Measurements from ENCODE around the gene ADRB1.

ADRB1 gene

DNA sequence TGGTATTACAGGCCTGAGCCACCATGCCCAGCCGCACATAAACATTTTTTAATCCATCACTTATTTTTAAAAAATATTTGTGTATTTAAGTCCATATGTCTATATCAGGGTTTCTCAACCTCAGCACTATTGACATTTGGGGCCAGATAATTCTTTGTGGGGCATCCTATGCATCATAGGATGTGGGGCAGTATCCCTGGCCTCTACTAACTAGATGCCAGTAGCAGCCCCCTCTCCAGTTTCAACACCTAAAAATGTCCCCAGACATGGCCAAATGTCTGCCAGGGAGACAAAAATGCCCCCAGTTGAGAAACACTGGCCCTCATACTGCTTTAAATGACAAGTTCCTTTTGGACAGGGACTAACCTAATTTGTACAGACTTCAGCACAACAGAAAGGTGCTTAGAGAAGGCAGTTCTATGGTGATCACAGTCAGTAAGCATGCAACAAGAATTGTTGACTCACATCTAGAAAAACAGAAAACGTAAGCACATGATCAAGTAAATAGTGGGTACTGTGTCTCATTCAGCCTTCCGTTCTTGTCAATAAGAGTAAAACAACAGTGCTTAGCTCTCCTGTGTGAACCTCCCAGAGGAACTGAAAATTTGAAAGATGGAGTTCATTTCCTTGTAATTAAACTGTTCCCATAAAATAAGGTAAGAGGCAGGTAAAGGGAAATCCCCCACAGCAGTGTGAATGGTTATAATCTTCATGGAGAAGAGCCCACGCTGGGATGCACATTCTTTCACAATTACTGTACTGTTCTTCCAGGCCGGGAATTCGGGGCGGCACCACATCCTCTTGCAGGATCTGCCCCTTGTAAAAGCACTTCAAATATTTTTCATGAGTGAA lies 17.3 kb upstream of the ADRB1 start:
- DNase-seq: no peak

DNA sequence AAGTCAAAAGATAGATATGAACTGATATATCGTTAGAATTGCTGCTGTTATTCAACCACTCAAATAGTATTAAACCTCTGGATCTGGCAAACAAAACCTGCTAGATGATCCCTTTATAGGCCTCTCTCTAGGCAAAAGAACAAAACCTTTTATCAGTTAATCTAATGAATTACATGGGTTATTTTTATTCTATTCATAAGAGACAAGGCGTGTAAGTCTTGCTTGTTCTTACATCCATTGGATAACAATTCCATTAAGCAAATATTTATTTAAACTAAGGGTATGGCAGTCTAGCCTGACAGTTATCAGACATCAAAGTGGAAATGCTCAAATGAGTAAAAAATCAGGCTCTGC lies 16.6 kb upstream of the ADRB1 start:
- DNase-seq: no peak

DNA sequence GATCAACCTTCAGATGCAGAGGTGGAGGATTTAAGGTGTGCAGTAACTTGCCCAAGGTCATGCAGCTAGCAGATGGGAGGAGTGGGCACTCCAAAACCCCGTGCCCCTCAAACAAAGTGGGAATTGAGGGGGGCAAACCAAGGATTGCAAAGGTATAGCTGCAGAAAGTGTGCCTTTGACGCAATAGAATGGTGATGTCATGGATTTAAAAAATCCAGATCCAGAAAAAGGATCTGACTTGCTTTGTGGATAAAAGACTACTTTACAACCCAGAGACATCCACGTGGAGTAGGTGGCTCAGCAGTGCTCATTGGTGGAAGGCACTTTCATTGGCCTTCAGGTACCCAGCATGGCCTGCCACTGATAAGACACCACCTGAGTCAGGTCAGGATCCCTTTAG lies 15.7 kb upstream of the ADRB1 start:
- DNase-seq: no peak

DNA sequence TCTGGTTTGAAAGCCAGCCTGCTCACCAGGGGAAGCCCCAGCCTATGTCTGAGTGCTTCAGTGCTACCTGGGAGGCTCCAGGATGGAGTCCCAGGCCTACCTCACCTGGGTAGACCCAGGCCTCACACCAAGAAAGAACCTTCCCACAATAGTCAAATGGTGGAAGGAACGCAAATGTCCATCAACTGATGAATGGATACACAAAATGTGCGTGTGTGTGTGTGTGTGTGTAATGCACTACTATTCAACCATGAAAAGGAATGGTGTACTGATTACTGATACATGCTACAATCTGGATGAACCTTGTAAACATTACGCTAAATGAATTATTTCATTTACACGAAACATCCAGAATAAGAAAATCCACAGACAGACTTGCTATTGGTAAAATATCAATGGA lies 15.2 kb upstream of the ADRB1 start:
- DNase-seq: no peak

DNA sequence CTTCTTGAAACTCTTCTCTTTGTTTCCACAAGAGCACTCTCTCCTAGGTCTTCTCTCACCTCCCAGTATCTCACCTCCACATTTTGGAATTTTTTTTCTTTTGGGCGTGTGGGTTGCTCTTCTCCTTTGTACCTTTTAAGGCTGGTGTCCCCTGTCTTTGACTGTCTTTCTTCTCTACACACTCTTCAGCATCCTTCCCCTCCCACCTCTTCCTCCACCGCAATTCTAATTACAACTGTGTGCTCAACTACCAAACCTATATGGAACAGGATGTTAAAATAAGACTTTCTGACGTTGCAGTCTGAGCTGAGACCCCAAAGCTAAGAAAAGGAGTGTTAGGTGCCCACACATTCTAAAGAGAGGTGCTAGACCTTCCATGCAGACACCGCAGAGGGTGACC lies 14.0 kb upstream of the ADRB1 start:
- no peak for DNase-seq

DNA sequence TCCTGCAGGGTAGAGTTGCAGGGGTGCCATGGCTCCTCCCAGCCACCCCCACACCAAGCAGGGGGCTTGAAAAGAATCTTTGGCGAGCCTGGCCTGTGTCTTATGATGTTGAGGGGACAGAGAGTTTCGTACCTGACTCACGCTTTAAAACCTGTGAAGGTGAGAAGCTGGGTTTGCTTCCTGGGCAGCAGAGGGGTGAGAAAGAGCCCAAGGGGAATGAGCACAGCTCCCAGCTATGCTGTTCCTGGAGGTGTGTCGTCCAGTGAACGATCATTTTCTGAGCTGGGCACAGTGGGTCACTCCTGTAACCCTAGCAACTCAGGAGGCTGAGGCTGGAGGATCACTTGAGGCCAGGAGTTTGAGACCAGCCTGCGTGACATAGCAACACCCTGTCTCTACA lies 13.5 kb upstream of the ADRB1 start:
- no peak for DNase-seq

DNA sequence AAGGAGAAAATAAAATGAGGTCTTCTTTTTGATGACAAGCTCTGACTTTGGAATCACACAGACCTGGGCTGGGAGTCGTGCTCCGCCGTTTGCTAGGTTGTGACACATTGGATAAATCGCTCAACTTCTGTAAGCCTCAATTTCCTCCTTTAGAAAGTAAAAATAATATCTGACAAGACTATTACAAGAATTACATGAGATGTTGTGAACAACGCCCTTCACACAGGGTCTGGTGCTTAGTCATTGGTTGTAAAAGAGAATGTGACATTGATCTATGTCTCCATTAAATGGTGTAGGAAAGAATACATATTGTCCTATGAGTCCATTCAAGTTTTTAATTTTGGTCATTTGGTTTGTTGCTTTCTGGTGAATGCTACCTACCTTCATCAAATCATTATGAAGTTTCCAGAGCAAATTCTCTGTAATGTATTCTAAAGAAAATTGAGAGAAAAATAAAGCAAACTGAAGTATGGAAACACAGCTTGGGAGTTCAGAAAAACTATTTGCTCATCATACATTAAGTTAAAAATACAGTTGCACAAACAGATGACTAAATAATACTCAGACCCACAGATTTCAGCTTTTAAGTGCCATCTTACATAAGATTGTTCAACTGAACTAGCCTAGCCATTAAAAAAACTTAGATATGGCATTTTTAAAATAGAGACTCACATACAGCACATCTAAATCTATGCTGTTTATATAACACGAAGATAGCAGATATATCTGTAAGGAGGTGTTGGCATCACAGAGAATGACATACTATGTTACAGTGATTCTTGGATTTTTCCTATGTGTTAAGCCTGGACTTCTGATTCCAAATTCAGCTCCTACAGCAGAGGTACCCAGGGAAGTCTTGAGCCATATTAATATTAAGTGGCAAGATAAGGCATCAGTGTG lies 12.3 kb upstream of the ADRB1 start:
- no peak for DNase-seq

DNA sequence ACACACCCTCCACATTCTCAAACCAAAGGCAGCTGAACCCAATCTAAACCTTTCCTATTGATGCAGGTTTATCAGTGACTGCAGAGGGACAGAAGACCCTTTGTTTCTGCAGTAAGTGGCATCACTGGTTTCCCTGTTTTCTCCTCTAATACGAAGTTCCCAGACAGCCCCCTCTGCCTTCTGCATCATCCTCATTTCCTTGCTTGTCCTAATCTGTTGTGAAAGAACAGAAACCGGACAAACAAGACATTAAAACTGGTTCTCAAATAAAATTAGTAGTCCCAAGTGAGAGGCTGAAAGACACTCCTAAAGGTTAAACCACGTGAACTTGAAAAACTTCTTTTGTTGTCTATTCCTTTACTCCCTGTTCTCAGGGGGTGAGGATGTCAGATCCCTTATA lies 10.1 kb upstream of the ADRB1 start:
- DNase-seq: no peak

DNA sequence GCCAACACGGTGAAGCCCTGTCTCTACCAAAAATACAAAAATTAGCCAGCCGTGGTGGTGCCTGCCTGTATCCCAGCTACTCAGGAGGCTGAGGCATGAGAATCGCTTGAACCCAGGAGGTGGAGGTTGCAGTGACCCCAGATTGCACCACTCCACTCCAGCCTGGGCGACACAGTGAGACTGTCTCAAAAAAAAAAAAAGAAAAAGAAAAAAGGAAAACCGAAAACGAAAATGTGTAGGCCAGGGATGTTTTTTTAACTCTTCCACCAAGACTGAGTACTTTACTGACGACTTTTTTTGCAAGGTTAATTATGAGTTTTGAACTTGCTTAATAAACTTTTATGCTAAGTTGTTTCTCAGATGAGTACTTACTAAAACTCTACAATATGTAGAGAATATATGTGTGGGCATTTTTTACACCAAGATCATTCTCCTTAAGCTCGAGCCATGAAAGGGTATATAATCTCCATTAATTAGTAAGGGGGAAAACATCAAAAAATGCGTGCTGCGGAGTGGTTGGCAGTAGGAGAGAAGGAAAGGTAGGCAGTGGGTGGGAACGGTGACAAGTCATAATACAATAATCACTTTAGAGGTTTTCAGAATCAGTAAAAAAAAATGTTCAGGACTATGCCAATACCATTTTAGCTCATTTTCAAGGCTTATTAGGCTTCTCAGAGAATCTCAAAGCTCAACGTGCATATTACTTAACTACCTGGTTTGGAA lies 8.6 kb upstream of the ADRB1 start:
- DNase-seq: no peak

DNA sequence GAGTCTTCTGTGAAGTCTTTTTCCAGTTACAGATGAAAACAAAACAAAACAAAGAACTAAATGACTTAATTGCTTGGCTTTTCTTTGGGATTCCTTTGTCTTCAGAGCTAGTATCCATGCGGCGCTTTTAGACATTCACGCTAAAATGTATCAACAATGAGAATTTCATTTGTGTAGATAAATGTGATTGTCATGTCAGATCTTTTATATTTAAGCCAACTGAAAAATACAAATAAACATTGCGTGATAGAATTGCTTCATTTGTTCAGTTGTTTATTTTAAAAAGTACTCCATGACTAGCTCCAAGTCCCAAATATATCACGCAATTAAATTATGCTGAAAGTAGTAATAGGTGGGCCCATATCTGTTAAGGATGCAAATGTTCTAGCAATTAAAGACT lies 7.9 kb upstream of the ADRB1 start:
- no peak for DNase-seq

DNA sequence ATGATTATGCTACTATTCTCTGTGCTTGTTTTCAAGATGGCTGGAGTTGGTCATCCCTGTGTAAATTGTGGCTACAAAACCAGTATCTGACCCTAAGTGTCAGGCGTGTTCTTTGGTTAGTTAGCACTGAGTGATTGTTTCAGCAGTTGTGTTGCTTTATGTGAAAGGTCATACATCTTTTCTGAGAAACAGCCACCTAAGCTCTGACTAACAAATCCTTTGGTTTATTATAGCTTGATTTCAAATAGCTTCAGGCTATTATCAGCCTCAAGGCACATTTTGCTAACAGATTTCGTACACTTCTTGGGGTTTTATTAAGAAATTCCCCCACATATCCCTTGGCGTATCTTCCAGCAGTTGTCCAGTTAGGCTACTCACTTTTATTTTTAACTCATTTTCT lies 4.8 kb upstream of the ADRB1 start:
- DNase-seq: no peak

DNA sequence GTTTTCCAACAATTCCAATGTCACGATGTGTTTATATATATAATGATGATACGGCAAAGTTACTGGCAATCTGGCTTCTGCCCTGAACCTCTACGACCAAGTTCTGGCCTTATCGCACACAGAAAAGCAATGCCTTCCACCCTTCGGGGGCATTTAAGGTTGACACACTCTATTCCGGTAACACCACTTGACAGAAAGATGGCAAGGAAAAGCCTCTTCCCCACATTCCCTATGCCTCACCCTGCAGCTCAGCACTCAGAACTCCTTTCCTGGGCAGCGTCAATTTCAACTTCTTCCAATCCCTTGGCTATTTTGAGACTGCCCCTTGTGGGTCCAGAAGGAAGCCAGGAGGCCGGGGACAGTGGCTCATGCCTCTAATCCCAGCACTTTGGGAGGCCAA lies 2.5 kb upstream of the ADRB1 start:
- no peak for DNase-seq

DNA sequence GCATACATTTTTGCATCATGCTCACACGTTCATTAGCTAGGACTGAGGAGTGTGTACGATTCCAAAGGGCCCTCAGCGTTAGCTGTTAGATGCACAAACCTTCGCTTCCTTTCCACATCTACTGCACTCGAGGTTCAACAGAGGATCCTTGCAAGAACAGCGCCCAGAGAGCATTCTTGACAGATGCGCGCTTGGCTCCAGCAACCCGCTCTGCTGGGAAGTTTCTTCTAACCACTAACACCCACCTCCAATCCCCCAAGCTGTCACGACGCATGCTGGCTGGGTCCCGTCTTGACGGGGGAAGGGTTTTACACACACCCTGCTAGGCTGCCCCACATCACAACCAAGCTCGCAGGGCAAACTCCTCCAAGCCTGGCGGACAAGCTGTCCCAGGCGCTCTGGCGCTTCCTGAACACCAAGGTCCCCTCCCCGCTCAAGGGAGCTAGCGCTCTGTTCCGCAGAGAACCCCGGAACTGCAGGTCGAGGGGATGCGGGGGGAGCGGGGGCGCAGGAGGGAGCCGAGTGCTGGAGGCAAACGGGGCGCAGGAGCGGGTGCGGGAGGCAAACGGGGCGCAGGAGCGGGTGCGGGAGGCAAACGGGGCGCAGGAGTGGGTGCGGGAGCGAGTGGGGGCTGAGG lies 653 bp upstream of the ADRB1 start:
- peak; percentile 18 for DNase-seq

DNA sequence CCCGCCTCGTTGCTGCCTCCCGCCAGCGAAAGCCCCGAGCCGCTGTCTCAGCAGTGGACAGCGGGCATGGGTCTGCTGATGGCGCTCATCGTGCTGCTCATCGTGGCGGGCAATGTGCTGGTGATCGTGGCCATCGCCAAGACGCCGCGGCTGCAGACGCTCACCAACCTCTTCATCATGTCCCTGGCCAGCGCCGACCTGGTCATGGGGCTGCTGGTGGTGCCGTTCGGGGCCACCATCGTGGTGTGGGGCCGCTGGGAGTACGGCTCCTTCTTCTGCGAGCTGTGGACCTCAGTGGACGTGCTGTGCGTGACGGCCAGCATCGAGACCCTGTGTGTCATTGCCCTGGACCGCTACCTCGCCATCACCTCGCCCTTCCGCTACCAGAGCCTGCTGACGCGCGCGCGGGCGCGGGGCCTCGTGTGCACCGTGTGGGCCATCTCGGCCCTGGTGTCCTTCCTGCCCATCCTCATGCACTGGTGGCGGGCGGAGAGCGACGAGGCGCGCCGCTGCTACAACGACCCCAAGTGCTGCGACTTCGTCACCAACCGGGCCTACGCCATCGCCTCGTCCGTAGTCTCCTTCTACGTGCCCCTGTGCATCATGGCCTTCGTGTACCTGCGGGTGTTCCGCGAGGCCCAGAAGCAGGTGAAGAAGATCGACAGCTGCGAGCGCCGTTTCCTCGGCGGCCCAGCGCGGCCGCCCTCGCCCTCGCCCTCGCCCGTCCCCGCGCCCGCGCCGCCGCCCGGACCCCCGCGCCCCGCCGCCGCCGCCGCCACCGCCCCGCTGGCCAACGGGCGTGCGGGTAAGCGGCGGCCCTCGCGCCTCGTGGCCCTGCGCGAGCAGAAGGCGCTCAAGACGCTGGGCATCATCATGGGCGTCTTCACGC lies 825 bp downstream of the ADRB1 start:
- no peak for DNase-seq

DNA sequence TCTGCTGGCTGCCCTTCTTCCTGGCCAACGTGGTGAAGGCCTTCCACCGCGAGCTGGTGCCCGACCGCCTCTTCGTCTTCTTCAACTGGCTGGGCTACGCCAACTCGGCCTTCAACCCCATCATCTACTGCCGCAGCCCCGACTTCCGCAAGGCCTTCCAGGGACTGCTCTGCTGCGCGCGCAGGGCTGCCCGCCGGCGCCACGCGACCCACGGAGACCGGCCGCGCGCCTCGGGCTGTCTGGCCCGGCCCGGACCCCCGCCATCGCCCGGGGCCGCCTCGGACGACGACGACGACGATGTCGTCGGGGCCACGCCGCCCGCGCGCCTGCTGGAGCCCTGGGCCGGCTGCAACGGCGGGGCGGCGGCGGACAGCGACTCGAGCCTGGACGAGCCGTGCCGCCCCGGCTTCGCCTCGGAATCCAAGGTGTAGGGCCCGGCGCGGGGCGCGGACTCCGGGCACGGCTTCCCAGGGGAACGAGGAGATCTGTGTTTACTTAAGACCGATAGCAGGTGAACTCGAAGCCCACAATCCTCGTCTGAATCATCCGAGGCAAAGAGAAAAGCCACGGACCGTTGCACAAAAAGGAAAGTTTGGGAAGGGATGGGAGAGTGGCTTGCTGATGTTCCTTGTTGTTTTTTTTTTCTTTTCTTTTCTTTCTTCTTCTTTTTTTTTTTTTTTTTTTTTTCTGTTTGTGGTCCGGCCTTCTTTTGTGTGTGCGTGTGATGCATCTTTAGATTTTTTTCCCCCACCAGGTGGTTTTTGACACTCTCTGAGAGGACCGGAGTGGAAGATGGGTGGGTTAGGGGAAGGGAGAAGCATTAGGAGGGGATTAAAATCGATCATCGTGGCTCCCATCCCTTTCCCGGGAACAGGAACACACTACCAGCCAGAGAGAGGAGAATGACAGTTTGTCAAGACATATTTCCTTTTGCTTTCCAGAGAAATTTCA lies 1.7 kb downstream of the ADRB1 start:
- DNase-seq: peak; percentile 18

DNA sequence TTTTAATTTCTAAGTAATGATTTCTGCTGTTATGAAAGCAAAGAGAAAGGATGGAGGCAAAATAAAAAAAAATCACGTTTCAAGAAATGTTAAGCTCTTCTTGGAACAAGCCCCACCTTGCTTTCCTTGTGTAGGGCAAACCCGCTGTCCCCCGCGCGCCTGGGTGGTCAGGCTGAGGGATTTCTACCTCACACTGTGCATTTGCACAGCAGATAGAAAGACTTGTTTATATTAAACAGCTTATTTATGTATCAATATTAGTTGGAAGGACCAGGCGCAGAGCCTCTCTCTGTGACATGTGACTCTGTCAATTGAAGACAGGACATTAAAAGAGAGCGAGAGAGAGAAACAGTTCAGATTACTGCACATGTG lies 2.4 kb downstream of the ADRB1 start:
- DNase-seq: no peak

DNA sequence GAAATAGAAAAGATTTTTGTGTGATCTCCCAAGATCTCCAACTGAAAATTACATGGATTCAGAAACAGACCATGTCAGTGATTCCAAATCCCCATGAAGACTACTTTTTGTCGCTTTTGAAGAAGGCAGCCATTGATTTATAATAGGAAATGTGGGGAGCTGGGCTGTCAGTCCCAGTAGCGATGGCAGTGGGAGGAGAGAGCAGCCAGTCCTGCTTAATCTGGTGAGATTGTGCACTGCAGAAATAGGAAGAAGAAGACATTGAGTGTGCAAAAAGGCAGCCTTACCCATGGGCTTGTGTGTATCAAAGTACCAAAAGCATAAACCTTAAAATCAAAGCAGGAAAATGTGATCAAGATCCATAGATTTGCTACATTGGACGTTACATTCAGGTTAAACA lies 4.8 kb downstream of the ADRB1 start:
- DNase-seq: no peak

DNA sequence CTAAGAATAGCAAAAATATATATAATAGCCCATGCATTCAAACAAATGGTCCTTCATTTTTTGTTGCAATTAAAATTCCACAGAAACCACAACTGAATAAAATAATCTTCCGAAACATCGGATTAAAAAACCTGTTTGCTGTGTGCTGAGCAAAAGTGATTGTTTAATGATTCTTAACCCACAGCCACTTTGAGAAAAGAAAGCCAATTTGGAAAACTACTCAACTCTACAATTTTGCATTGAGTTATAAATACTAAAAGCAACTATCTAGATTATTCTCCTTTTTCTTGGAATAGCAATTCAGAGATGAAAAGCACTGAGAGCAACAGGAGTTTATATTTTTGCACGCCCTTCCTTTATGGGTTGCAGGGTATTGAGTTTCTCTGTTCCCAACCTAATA lies 8.0 kb downstream of the ADRB1 start:
- no peak for DNase-seq

DNA sequence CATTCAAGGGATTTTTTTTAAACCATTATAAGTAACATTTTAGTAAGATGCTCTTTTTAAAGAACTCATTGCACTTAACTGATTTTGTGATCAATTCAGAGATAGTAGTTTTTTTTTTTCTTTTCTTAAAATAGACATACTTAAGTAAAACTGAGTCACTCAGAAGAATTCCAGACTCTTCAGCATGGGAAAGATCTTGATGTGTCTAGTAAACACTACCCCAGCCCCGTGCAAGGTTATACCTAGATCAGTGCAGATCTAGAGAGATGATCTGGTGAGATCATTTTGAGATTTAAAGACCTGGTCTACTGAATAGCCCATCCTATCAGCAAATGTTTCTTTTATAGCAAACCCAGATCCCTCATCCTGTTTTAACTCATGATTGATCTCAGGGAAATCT lies 8.6 kb downstream of the ADRB1 start:
- DNase-seq: no peak

DNA sequence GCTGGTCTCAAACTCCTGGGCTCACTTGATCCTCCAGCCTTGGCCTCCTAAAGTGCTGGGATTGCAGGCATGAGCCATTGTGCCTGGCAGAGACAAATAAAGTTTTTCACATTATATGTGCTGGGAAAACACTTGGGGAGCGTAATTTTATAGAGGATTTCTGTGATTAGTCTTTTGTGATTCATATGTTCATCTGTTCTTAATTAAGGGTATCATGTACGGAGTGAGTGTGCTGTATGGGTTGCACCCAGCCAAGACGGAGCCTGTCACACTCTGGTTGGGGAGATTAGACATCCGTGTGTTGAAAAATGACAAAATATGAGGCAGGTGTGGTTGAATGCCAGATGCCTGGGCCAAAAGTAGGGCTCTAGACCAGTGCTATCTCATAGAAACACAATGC lies 10.3 kb downstream of the ADRB1 start:
- no peak for DNase-seq

DNA sequence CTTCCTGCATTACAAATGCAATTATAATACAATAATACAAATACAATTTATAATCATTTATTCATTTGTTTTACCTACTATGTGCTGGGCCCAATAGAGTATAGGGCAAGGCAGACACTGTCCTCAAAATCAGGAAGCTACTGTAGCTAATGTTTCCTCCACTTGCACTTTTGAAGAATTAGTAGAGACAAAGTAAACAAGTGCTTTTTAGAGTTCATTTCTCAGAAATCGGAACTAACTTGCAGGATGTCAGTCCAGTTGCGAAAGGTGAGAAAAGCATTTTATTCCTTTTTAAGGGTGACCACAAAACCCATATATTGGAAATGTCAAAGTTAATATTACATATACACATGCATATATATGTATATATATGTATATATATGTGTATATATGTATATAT lies 14.2 kb downstream of the ADRB1 start:
- DNase-seq: no peak
